ENCODE results near the gene DSCAM. TPM values are rescaled to one million over a fixed set of nuclear protein-coding genes. Genes with fewer than 3 reads are reported as not detected.

The DSCAM gene
- total RNA-seq, 4 donors from 2014 or later, result 0.19 TPM; not detected in 3

DNA sequence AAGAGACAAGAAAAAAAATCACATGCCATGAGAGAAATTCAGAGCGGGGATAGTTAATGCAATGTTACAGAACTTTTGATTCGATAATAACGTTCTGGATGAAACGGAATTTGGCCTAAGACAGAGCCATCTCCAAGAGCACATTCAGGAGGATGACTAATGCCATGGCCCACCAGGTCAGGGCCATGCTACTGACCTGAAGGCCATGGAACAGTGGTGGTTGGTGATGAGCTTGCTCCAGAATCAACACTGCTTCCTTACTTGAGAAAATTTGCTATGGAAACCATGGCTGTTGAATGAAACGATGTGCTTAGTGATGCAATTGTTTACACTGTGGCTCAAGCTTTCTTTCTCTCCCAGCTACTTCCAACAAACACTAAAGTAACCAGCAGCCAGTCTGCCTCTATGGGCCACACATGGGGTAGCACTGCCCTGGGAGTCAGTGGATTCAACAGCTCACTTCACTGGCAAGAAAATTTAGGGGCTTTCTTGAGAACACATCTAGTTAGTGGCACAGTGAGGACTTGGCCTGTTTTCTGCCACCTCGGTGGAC lies 680.6 kb downstream of the DSCAM start:
- DNase-seq, result no peak
- H3K9me3 ChIP-seq, result no peaks in the 10 kb centered on the region
- TF ChIP-seq, protein P1, sequence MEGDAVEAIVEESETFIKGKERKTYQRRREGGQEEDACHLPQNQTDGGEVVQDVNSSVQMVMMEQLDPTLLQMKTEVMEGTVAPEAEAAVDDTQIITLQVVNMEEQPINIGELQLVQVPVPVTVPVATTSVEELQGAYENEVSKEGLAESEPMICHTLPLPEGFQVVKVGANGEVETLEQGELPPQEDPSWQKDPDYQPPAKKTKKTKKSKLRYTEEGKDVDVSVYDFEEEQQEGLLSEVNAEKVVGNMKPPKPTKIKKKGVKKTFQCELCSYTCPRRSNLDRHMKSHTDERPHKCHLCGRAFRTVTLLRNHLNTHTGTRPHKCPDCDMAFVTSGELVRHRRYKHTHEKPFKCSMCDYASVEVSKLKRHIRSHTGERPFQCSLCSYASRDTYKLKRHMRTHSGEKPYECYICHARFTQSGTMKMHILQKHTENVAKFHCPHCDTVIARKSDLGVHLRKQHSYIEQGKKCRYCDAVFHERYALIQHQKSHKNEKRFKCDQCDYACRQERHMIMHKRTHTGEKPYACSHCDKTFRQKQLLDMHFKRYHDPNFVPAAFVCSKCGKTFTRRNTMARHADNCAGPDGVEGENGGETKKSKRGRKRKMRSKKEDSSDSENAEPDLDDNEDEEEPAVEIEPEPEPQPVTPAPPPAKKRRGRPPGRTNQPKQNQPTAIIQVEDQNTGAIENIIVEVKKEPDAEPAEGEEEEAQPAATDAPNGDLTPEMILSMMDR (IDR thresholded peaks at IDR 0.05), result no peak
- no peak for TF ChIP-seq POLR2A (IDR thresholded peaks at IDR 0.05)
- H3K36me3 ChIP-seq, result no peaks in the 10 kb centered on the region
- no peak overlapping the region for H3K27ac ChIP-seq
- no peaks in the 10 kb centered on the region for H3K4me1 ChIP-seq
- H3K4me3 ChIP-seq, result no peak overlapping the region
- no peaks in the 10 kb centered on the region for H3K27me3 ChIP-seq

- no peaks in the 10 kb centered on the region for H3K9me3 ChIP-seq
- no peak for DNase-seq
- no peak overlapping the region for H3K27ac ChIP-seq
- H3K4me3 ChIP-seq, result no peak overlapping the region
- no peaks in the 10 kb centered on the region for H3K36me3 ChIP-seq
- no peak for TF ChIP-seq POLR2A (IDR thresholded peaks at IDR 0.05)
- TF ChIP-seq, protein P1 (IDR thresholded peaks at IDR 0.05), result no peak
- no peaks in the 10 kb centered on the region for H3K27me3 ChIP-seq
- no peaks in the 10 kb centered on the region for H3K4me1 ChIP-seq
These were observed 681.2 kb downstream of the DSCAM start for GRCh38 chr21:40165773-40166070.

DNA sequence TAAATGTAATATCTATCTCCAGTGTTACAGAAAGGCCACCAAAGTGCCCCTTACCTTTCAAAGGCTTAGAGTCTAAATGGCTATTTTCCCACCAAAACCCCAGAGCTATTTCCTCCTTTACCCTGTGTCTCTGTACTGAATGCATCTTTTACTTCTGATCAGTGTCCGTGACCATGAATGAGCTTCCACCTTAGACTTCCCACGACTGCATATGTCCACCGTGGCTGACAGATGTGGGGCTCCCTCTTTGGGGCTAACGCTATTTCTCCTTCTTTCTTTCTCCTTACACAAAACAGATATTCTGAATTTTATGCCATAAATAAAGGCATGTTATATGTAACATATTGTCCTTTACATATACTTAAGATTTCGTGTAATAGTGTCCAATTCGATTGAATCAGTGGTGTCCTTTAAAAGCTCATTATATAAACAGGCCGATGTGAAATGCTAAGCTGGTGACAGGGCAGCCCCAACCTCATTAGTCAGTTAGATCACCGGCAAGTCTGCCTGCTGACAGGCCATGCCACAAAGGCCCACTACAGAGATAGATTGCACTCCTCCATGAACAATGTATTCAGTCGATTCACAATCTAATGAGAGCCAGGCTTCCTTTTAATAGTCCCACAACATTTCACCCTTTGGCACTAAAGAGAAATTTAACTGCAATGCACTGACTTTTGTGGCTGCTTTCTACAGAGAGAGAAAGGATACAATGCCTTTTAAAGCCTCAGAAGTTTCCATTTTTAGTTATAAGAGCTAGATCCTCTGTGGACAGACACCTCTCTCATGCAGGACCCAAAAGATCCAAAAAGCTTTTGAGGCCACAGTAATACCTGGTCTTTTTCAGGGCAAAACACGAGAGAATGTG lies 681.8 kb downstream of the DSCAM start:
- DNase-seq, result no peak
- TF ChIP-seq, protein P1 (IDR thresholded peaks at IDR 0.05), result no peak
- TF ChIP-seq POLR2A (IDR thresholded peaks at IDR 0.05), result no peak
- Histone ChIP-seq H3K27ac (no peak overlapping the region), H3K4me1 (no peaks in the 10 kb centered on the region), H3K27me3 (no peaks in the 10 kb centered on the region), H3K36me3 (no peaks in the 10 kb centered on the region), H3K4me3 (no peak overlapping the region), H3K9me3 (no peaks in the 10 kb centered on the region)

DNA sequence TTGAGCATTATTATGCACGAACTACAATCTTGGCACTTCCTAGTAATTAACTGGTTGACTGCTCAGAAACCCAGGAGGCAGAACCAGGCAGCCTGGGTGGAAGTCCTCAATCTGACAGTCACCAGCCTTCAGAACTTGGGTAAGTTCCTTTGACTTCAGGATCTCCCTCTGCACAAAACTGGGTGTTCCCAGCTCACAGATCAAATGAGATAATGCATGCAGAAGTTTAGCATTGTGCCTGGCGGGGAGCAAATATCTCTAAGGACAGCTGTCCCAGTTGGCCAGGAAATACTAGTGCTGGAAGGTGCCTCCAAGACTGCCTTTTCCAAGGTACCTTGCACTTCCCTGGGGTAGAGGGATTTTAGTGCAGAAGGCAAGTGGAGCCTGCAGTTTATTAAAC lies 684.9 kb downstream of the DSCAM start:
- H3K9me3 ChIP-seq, result no peaks in the 10 kb centered on the region
- TF ChIP-seq, protein P1 (IDR thresholded peaks at IDR 0.05), result no peak
- no peak for TF ChIP-seq POLR2A (IDR thresholded peaks at IDR 0.05)
- no peak overlapping the region for H3K4me3 ChIP-seq
- H3K4me1 ChIP-seq, result no peaks in the 10 kb centered on the region
- H3K27me3 ChIP-seq, result no peaks in the 10 kb centered on the region
- no peaks in the 10 kb centered on the region for H3K36me3 ChIP-seq
- H3K27ac ChIP-seq, result no peak overlapping the region
- DNase-seq, result no peak

GRCh38 chr21:40160911-40161310 lies 686.0 kb downstream of the DSCAM start:
- TF ChIP-seq, protein P1 (IDR thresholded peaks at IDR 0.05), result no peak
- TF ChIP-seq POLR2A (IDR thresholded peaks at IDR 0.05), result no peak
- no peaks in the 10 kb centered on the region for H3K4me1 ChIP-seq
- no peaks in the 10 kb centered on the region for H3K36me3 ChIP-seq
- DNase-seq, result no peak
- no peaks in the 10 kb centered on the region for H3K27me3 ChIP-seq
- no peak overlapping the region for H3K4me3 ChIP-seq
- H3K27ac ChIP-seq, result no peak overlapping the region
- no peaks in the 10 kb centered on the region for H3K9me3 ChIP-seq

Measured in Peyer's patch (tissue), 4 donors.